Measurements from ENCODE around the gene PHAF1.

PHAF1 gene

GRCh38 chr16:67194260-67194659, 84.5 kb downstream of the PHAF1 start:
- DNase-seq (ENCODE audit: low read depth, low spot score), result no peak

GRCh38 chr16:67195676-67196075, 85.9 kb downstream of the PHAF1 start:
- DNase-seq (ENCODE audit: low read depth, low spot score), result no peak

GRCh38 chr16:67196881-67197280, 87.1 kb downstream of the PHAF1 start:
- DNase-seq (ENCODE audit: low read depth, low spot score), result no peak

- no peak for DNase-seq (ENCODE audit: low read depth, low spot score)
These were observed 88.0 kb downstream of the PHAF1 start for GRCh38 chr16:67197704-67198103.
